ENCODE results near the gene GPHN.

DNA sequence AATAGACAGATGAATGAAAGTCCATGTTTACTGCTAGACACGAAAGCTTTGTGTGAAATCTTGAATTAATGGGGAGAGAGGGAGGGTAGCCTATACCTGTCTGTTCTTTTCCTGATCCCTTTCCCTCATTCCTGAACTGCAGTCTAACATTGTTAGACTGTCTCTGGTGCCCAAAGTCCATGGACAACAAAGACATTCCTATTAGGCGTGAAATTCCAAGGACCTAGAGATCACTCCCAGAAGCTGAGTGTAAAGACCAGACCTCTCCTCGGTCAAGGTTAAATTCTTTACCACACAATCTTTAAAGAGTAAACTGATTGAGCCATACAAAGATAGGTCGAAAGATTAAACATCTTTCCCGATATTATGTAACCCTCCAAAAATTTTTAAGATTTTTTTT, 410.6 kb downstream of the GPHN start:
- TF ChIP-seq, protein P1, sequence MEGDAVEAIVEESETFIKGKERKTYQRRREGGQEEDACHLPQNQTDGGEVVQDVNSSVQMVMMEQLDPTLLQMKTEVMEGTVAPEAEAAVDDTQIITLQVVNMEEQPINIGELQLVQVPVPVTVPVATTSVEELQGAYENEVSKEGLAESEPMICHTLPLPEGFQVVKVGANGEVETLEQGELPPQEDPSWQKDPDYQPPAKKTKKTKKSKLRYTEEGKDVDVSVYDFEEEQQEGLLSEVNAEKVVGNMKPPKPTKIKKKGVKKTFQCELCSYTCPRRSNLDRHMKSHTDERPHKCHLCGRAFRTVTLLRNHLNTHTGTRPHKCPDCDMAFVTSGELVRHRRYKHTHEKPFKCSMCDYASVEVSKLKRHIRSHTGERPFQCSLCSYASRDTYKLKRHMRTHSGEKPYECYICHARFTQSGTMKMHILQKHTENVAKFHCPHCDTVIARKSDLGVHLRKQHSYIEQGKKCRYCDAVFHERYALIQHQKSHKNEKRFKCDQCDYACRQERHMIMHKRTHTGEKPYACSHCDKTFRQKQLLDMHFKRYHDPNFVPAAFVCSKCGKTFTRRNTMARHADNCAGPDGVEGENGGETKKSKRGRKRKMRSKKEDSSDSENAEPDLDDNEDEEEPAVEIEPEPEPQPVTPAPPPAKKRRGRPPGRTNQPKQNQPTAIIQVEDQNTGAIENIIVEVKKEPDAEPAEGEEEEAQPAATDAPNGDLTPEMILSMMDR (IDR thresholded peaks at IDR 0.05), result no peak
- TF ChIP-seq TAF1 (IDR thresholded peaks at IDR 0.05; ENCODE audit: borderline replicate concordance, low read depth, low read length), result no peak
- TF ChIP-seq, protein P2, sequence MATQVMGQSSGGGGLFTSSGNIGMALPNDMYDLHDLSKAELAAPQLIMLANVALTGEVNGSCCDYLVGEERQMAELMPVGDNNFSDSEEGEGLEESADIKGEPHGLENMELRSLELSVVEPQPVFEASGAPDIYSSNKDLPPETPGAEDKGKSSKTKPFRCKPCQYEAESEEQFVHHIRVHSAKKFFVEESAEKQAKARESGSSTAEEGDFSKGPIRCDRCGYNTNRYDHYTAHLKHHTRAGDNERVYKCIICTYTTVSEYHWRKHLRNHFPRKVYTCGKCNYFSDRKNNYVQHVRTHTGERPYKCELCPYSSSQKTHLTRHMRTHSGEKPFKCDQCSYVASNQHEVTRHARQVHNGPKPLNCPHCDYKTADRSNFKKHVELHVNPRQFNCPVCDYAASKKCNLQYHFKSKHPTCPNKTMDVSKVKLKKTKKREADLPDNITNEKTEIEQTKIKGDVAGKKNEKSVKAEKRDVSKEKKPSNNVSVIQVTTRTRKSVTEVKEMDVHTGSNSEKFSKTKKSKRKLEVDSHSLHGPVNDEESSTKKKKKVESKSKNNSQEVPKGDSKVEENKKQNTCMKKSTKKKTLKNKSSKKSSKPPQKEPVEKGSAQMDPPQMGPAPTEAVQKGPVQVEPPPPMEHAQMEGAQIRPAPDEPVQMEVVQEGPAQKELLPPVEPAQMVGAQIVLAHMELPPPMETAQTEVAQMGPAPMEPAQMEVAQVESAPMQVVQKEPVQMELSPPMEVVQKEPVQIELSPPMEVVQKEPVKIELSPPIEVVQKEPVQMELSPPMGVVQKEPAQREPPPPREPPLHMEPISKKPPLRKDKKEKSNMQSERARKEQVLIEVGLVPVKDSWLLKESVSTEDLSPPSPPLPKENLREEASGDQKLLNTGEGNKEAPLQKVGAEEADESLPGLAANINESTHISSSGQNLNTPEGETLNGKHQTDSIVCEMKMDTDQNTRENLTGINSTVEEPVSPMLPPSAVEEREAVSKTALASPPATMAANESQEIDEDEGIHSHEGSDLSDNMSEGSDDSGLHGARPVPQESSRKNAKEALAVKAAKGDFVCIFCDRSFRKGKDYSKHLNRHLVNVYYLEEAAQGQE (IDR thresholded peaks at IDR 0.05; ENCODE audit: low read depth, low read length), result no peak
- TF ChIP-seq EP300 (IDR thresholded peaks at IDR 0.05; ENCODE audit: borderline replicate concordance in 1 of 2, low read depth in 1 of 2, low read length in 1 of 2), result no peak
- no peak for TF ChIP-seq NRF1 (IDR thresholded peaks at IDR 0.05; ENCODE audit: low read depth, low read length)
- no peak for TF ChIP-seq RAD21 (IDR thresholded peaks at IDR 0.05; ENCODE audit: low read length)
- no peak for TF ChIP-seq RCOR1 (IDR thresholded peaks at IDR 0.05; ENCODE audit: low read length)
- TF ChIP-seq FOSL2 (IDR thresholded peaks at IDR 0.05; ENCODE audit: borderline replicate concordance, low read depth), result no peak

All from SK-N-SH (cell line).